Trophoblast cell (in vitro differentiated cells and primary cell): Measurements from ENCODE around the gene DSE.

ENCODE experiments used
- DNase-seq, 2 donors: peaks; one replicate each; pipeline ENCODE4 v3.0.0-alpha.2; 2016
- H2AFZ ChIP-seq: 2 replicates; pipeline ENCODE4 v1.6.1; 2013; ENCODE audit warnings: low read length, moderate library complexity, mild to moderate bottlenecking; ENCODE audit not compliant: insufficient read depth, poor library complexity
- H2AK5ac ChIP-seq: 2 replicates; pipeline ENCODE4 v1.6.1; 2013; ENCODE audit warnings: mild to moderate bottlenecking, low read length
- H2BK120ac ChIP-seq: 2 replicates; pipeline ENCODE4 v1.6.1; 2013; ENCODE audit warnings: low read length, mild to moderate bottlenecking, moderate library complexity; ENCODE audit not compliant: insufficient read depth, poor library complexity
- H2BK12ac ChIP-seq: 2 replicates; pipeline ENCODE4 v1.6.1; 2013; ENCODE audit warnings: mild to moderate bottlenecking, low read length, moderate library complexity
- H2BK5ac ChIP-seq: 2 replicates; pipeline ENCODE4 v1.6.1; 2013; ENCODE audit warnings: low read length, low read depth, moderate library complexity, mild to moderate bottlenecking; ENCODE audit not compliant: poor library complexity
- H3K14ac ChIP-seq: 2 replicates; pipeline ENCODE4 v1.6.1; 2013; ENCODE audit warnings: mild to moderate bottlenecking, low read length
- H3K18ac ChIP-seq: 2 replicates; pipeline ENCODE4 v1.6.1; 2013; ENCODE audit warnings: mild to moderate bottlenecking, low read length
- H3K23ac ChIP-seq: 2 replicates; pipeline ENCODE4 v1.6.1; 2013; ENCODE audit warnings: low read length
- H3K27ac ChIP-seq: 2 replicates; pipeline ENCODE4 v1.5.1; 2013; ENCODE audit warnings: low read depth, mild to moderate bottlenecking, inconsistent platforms, low read length, moderate library complexity
- H3K27me3 ChIP-seq: 2 replicates; pipeline ENCODE4 v1.6.1; 2013; ENCODE audit warnings: inconsistent platforms, mild to moderate bottlenecking, low read length, moderate library complexity; ENCODE audit not compliant: insufficient read depth
- H3K36me3 ChIP-seq, 2 experiments: 1 replicate in 1 of 2; 2 replicates in 1 of 2; pipeline ENCODE4 v1.6.1; 2013; ENCODE audit warnings: low read length in 2 of 2, mild to moderate bottlenecking in 2 of 2, moderate library complexity in 1 of 2; ENCODE audit not compliant: insufficient read depth in 2 of 2, control insufficient read depth in 1 of 2
- H3K4ac ChIP-seq: 2 replicates; pipeline ENCODE4 v1.6.1; 2013; ENCODE audit warnings: low read depth, mild to moderate bottlenecking, low read length, moderate library complexity
- H3K4me1 ChIP-seq, 2 experiments: 1 replicate in 1 of 2; 2 replicates in 1 of 2; pipeline ENCODE4 v1.6.1; 2013; ENCODE audit warnings: low read length in 2 of 2, mild to moderate bottlenecking in 2 of 2, moderate library complexity in 1 of 2; ENCODE audit not compliant: insufficient read depth in 2 of 2, control insufficient read depth in 1 of 2
- H3K4me2 ChIP-seq: 2 replicates; pipeline ENCODE4 v1.6.1; 2013; ENCODE audit warnings: inconsistent platforms, mild to moderate bottlenecking, low read length, moderate library complexity
- H3K4me3 ChIP-seq: 2 replicates; pipeline ENCODE4 v1.5.1; 2013; ENCODE audit warnings: mild to moderate bottlenecking, low read depth, low read length, inconsistent platforms
- H3K79me1 ChIP-seq: one replicate; pipeline ENCODE4 v1.6.1; 2013; ENCODE audit warnings: low read length
- H3K79me2 ChIP-seq: 2 replicates; pipeline ENCODE4 v1.6.1; 2013; ENCODE audit warnings: low read length, mild to moderate bottlenecking; ENCODE audit not compliant: control insufficient read depth, insufficient read depth, poor library complexity
- H3K9ac ChIP-seq: 2 replicates; pipeline ENCODE4 v1.6.1; 2013; ENCODE audit warnings: mild to moderate bottlenecking, low read length
- H3K9me3 ChIP-seq: 2 replicates; pipeline ENCODE4 v1.6.1; 2013; ENCODE audit warnings: low read depth, mild to moderate bottlenecking, control low read depth, inconsistent platforms, low read length; ENCODE audit not compliant: insufficient read depth
- H4K12ac ChIP-seq: 2 replicates; pipeline ENCODE4 v1.6.1; 2013; ENCODE audit warnings: low read depth, mild to moderate bottlenecking, low read length, moderate library complexity
- H4K8ac ChIP-seq: 2 replicates; pipeline ENCODE4 v1.6.1; 2013; ENCODE audit warnings: low read depth, mild to moderate bottlenecking, low read length, moderate library complexity
- H4K91ac ChIP-seq: one replicate; pipeline ENCODE4 v1.6.1; 2013; ENCODE audit warnings: low read depth, mild to moderate bottlenecking, low read length, moderate library complexity
- WGBS: extraction: QIAGEN DNeasy Blood & Tissue Kit; methylation state at CpG from one replicate; pipeline ENCODE4 v1.1.7; 2013; ENCODE audit warnings: missing lambda C conversion rate; ENCODE audit not compliant: insufficient read length, insufficient coverage; ENCODE audit errors: extremely low coverage; 5-methylcytosine and 5-hydroxymethylcytosine counted together

The DSE gene

DNA sequence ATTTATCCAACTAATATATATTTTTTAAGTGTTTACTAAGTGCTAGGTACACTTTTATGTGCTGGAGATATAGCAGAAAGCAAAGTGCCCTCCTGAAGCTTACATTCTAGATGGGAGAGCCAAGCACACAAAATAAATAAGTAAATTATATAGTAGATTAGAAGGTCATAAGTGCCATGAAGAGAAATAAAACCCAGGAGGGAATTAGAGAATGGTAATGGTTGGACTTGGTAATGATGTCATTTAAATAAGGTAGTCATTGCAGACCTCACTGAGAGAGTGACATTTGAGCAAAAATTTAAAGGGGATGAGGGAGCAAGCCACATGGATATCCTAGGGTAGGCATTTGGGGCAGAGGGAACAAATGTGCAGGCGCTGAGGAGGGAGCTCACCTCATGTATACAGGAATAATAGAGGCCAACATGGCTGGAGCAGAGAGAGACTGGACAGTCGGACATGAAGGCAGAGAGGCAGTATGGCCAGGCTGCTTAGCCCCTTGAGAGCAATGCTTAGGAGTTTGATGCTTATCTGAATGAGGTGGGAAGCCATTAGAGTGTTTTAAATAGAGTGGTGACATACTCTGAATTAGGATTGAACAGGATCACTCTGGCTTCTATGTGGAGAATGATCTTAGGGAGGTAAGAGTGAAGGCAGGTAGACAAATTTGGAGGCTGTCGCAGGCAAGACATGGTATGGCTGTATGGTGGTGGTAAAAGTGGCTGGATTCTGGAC lies 14.1 kb downstream of the DSE start:
- no peak overlapping the region for H3K27ac ChIP-seq
- H3K23ac ChIP-seq, result no peak overlapping the region
- no peak overlapping the region for H2AFZ ChIP-seq
- H3K9ac ChIP-seq, result no peak overlapping the region
- no peak overlapping the region for H4K8ac ChIP-seq
- H2BK5ac ChIP-seq, result no peak overlapping the region
- no CpG with 5 or more reads among the region's 3 CpGs for WGBS
- H3K4me3 ChIP-seq, result no peak overlapping the region
- peaks cover 2 to 13% of the 10 kb centered on the region in 2 experiments for H3K4me1 ChIP-seq
- H3K27me3 ChIP-seq, result no peaks in the 10 kb centered on the region
- no peak overlapping the region for H3K14ac ChIP-seq
- H3K36me3 ChIP-seq, result no peaks in the 10 kb centered on the region
- DNase-seq, result no peak
- no peaks in the 10 kb centered on the region for H3K79me2 ChIP-seq
- H4K91ac ChIP-seq, result no peak overlapping the region
- H2AK5ac ChIP-seq, result no peak overlapping the region
- no peak overlapping the region for H4K12ac ChIP-seq
- H3K18ac ChIP-seq, result no peak overlapping the region
- H3K79me1 ChIP-seq, result peaks cover 5% of the 10 kb centered on the region
- no peak overlapping the region for H2BK120ac ChIP-seq
- H3K4me2 ChIP-seq, result no peak overlapping the region
- H3K9me3 ChIP-seq, result no peaks in the 10 kb centered on the region
- H2BK12ac ChIP-seq, result no peak overlapping the region
- H3K4ac ChIP-seq, result no peak overlapping the region

DNA sequence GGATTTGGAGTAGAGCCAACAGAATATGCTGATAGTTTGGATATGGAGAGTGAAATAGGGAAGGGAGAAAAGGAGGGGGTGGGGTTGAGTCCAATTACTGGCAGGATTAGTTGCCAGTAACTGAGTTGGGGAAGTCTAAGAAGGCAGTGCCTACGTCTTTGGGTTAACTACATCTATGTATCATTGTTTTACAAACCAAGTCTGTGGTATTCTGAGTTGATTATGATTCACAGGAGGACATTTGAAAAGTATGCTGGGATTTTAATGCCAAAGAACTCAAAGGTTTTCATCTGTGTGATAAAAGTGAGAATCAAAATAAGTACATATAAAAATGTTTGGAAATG lies 14.7 kb downstream of the DSE start:
- no CpG with 5 or more reads among the region's 1 CpG for WGBS
- Histone ChIP-seq H2BK5ac (no peak overlapping the region), H2AK5ac (no peak overlapping the region), H3K14ac (no peak overlapping the region), H3K23ac (no peak overlapping the region), H3K4me3 (no peak overlapping the region), H3K9me3 (no peaks in the 10 kb centered on the region), H2BK120ac (no peak overlapping the region), H4K91ac (no peak overlapping the region), H3K18ac (no peak overlapping the region), H3K4me1 (peaks cover 2 to 10% of the 10 kb centered on the region in 2 experiments), H3K27ac (no peak overlapping the region), H4K12ac (no peak overlapping the region), H3K4me2 (no peak overlapping the region), H3K79me2 (no peaks in the 10 kb centered on the region), H4K8ac (no peak overlapping the region), H3K79me1 (peaks cover 5% of the 10 kb centered on the region), H3K36me3 (no peaks in the 10 kb centered on the region), H2AFZ (no peak overlapping the region), H3K27me3 (no peaks in the 10 kb centered on the region), H3K9ac (no peak overlapping the region), H3K4ac (no peak overlapping the region), H2BK12ac (no peak overlapping the region)
- DNase-seq, result peak in 1 of 2 donors; percentile 41

- Histone ChIP-seq H3K79me1 (peaks cover 5% of the 10 kb centered on the region), H3K14ac (no peak overlapping the region), H3K79me2 (no peaks in the 10 kb centered on the region), H4K91ac (no peak overlapping the region), H2AFZ (no peak overlapping the region), H3K23ac (no peak overlapping the region), H3K36me3 (no peaks in the 10 kb centered on the region), H2BK120ac (no peak overlapping the region), H3K18ac (no peak overlapping the region), H3K27ac (no peak overlapping the region), H4K12ac (no peak overlapping the region), H3K4me1 (peaks cover 2 to 10% of the 10 kb centered on the region in 2 experiments), H3K9ac (no peak overlapping the region), H3K4me2 (no peak overlapping the region), H2BK5ac (no peak overlapping the region), H3K4ac (no peak overlapping the region), H4K8ac (no peak overlapping the region), H3K9me3 (no peaks in the 10 kb centered on the region), H2AK5ac (no peak overlapping the region), H2BK12ac (no peak overlapping the region), H3K4me3 (no peak overlapping the region), H3K27me3 (no peaks in the 10 kb centered on the region)
- no peak for DNase-seq
Measured at GRCh38 chr6:116385921-116386320, 15.2 kb downstream of the DSE start.

DNA sequence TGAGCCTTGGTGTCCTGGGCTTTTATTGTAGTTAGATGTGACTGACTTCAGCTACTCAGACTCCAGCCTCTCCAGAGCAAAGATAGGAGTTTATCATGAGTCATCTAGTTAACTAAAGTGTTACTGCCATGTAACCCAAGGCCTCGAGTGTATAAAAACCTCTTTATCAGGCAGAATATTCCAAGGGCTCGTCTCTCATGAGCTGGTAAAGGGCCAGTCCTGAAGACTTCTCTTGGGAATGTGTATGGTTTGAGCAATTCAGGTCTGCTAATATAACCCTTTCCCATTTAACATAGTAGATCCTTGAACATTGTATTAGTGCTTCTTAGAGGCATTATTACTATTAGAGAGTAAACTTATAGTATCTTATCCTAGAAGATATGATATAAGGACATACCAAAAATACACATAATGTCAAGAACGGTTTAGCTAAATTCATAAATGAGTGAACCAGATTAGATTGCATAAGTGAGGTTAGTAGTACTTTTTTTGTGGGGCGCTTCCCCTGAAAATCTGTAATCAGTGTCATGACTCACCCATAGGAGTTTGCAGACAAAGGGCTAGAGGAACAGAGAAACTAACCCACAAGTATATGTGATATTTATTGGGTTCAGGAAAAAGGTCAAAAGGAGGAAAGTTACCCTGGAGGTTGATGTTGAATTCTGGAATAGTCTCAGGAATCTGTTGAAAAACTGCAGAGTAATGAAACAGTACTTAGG lies 16.0 kb downstream of the DSE start:
- no peak overlapping the region for H2AK5ac ChIP-seq
- H3K14ac ChIP-seq, result no peak overlapping the region
- no CpG with 5 or more reads among the region's 4 CpGs for WGBS
- H3K9ac ChIP-seq, result no peak overlapping the region
- no peak overlapping the region for H2BK120ac ChIP-seq
- no peaks in the 10 kb centered on the region for H3K79me2 ChIP-seq
- no peak overlapping the region for H4K91ac ChIP-seq
- H3K18ac ChIP-seq, result no peak overlapping the region
- no peaks in the 10 kb centered on the region for H3K27me3 ChIP-seq
- peaks cover 4% of the 10 kb centered on the region for H3K79me1 ChIP-seq
- H2AFZ ChIP-seq, result no peak overlapping the region
- H3K4me1 ChIP-seq, result peaks cover 2 to 10% of the 10 kb centered on the region in 2 experiments
- H4K8ac ChIP-seq, result no peak overlapping the region
- no peak overlapping the region for H3K4me3 ChIP-seq
- H3K23ac ChIP-seq, result no peak overlapping the region
- H3K9me3 ChIP-seq, result no peaks in the 10 kb centered on the region
- no peak overlapping the region for H2BK5ac ChIP-seq
- H4K12ac ChIP-seq, result no peak overlapping the region
- no peak overlapping the region for H3K4me2 ChIP-seq
- no peak overlapping the region for H3K4ac ChIP-seq
- DNase-seq, result peak in 1 of 2 donors; percentile 34
- no peak overlapping the region for H2BK12ac ChIP-seq
- peak overlapping the region; percentile 50 for H3K27ac ChIP-seq
- H3K36me3 ChIP-seq, result no peaks in the 10 kb centered on the region
